ENCODE data around the gene SURF1.

SURF1 gene

GRCh38 chr9:133380734-133381133 is 24.4 kb upstream of the SURF1 start:
- H3K36me3 ChIP-seq (ENCODE audit: insufficient read depth, low read length) = no peaks in the 10 kb centered on the region
- no peaks in the 10 kb centered on the region for H3K9me3 ChIP-seq (ENCODE audit: low read length)
- no peak overlapping the region for H3K4me2 ChIP-seq (ENCODE audit: low read length)
- H3F3A ChIP-seq (ENCODE audit: insufficient read depth, low read length) = no peaks in the 10 kb centered on the region
- peaks cover 8% of the 10 kb centered on the region for H3K4me1 ChIP-seq (ENCODE audit: insufficient read depth, low read length, severe bottlenecking)
- H3K4me3 ChIP-seq (ENCODE audit: low read depth, low read length, poor library complexity, severe bottlenecking) = no peak overlapping the region
- H4K20me1 ChIP-seq (ENCODE audit: insufficient read depth, low read length) = no peaks in the 10 kb centered on the region
- H3K9me2 ChIP-seq (ENCODE audit: low read depth, low read length) = no peaks in the 10 kb centered on the region
- no peaks in the 10 kb centered on the region for H3K79me2 ChIP-seq (ENCODE audit: insufficient read depth, low read length)
- TF ChIP-seq CTCF (IDR thresholded peaks at IDR 0.05; ENCODE audit: low read length) = no peak
- no peak for TF ChIP-seq EZH2 (IDR thresholded peaks at IDR 0.05; ENCODE audit: borderline replicate concordance, low read length)
- no peaks in the 10 kb centered on the region; the same call in 1 of the 2 replicates for H3K27me3 ChIP-seq (ENCODE audit: insufficient read depth, low read length)
- no peak overlapping the region for H3K9ac ChIP-seq (ENCODE audit: low read length)
- no peak overlapping the region for H3K27ac ChIP-seq (ENCODE audit: low read depth, low read length, poor library complexity, severe bottlenecking)
- H2AFZ ChIP-seq (ENCODE audit: low read length) = no peak overlapping the region

- H4K20me1 ChIP-seq (ENCODE audit: insufficient read depth, low read length) = no peaks in the 10 kb centered on the region
- H3K4me3 ChIP-seq (ENCODE audit: low read depth, low read length, poor library complexity, severe bottlenecking) = no peak overlapping the region
- no peak overlapping the region for H3K4me2 ChIP-seq (ENCODE audit: low read length)
- no peak overlapping the region for H2AFZ ChIP-seq (ENCODE audit: low read length)
- H3K36me3 ChIP-seq (ENCODE audit: insufficient read depth, low read length) = no peaks in the 10 kb centered on the region
- H3F3A ChIP-seq (ENCODE audit: insufficient read depth, low read length) = no peaks in the 10 kb centered on the region
- peaks cover 12% of the 10 kb centered on the region for H3K79me2 ChIP-seq (ENCODE audit: insufficient read depth, low read length)
- TF ChIP-seq CTCF (IDR thresholded peaks at IDR 0.05; ENCODE audit: low read length) (no peak), EZH2 (IDR thresholded peaks at IDR 0.05; ENCODE audit: borderline replicate concordance, low read length) (no peak)
- H3K27ac ChIP-seq (ENCODE audit: low read depth, low read length, poor library complexity, severe bottlenecking) = no peak overlapping the region
- H3K4me1 ChIP-seq (ENCODE audit: insufficient read depth, low read length, severe bottlenecking) = peaks cover 14% of the 10 kb centered on the region
- no peaks in the 10 kb centered on the region for H3K9me3 ChIP-seq (ENCODE audit: low read length)
- no peaks in the 10 kb centered on the region; the same call in 1 of the 2 replicates for H3K27me3 ChIP-seq (ENCODE audit: insufficient read depth, low read length)
- no peaks in the 10 kb centered on the region for H3K9me2 ChIP-seq (ENCODE audit: low read depth, low read length)
- no peak overlapping the region for H3K9ac ChIP-seq (ENCODE audit: low read length)
Observed at GRCh38 chr9:133379153-133380086, 23.1 kb upstream of the SURF1 start.

GRCh38 chr9:133378408-133378962 is 22.2 kb upstream of the SURF1 start:
- Histone ChIP-seq H3K4me2 (ENCODE audit: low read length) (no peak overlapping the region), H3K9ac (ENCODE audit: low read length) (no peak overlapping the region), H3K9me3 (ENCODE audit: low read length) (no peaks in the 10 kb centered on the region), H4K20me1 (ENCODE audit: insufficient read depth, low read length) (no peaks in the 10 kb centered on the region), H3K4me3 (ENCODE audit: low read depth, low read length, poor library complexity, severe bottlenecking) (no peak overlapping the region), H3K27ac (ENCODE audit: low read depth, low read length, poor library complexity, severe bottlenecking) (no peak overlapping the region), H2AFZ (ENCODE audit: low read length) (no peak overlapping the region), H3K36me3 (ENCODE audit: insufficient read depth, low read length) (no peaks in the 10 kb centered on the region), H3K79me2 (ENCODE audit: insufficient read depth, low read length) (peaks cover 15% of the 10 kb centered on the region), H3K4me1 (ENCODE audit: insufficient read depth, low read length, severe bottlenecking) (peaks cover 14% of the 10 kb centered on the region), H3F3A (ENCODE audit: insufficient read depth, low read length) (no peaks in the 10 kb centered on the region), H3K27me3 (ENCODE audit: insufficient read depth, low read length) (no peaks in the 10 kb centered on the region; the same call in 1 of the 2 replicates), H3K9me2 (ENCODE audit: low read depth, low read length) (no peaks in the 10 kb centered on the region)
- TF ChIP-seq CTCF (IDR thresholded peaks at IDR 0.05; ENCODE audit: low read length) (no peak), EZH2 (IDR thresholded peaks at IDR 0.05; ENCODE audit: borderline replicate concordance, low read length) (no peak)

Data from OCI-LY1 (cell line).